NCI-H2196 treated with DMSO at 0.1 percent for 48 hours (cell line): ENCODE data around the gene SDCBP2.
A peak's percentile ranks its signal among the peaks of the same experiment; 100 is the strongest.

Source experiments
- DNase-seq: peaks from one replicate; lab custom pipeline; 2025; ENCODE audit not compliant: unreplicated experiment; lab: John Stamatoyannopoulos, UW

SDCBP2 gene

DNA sequence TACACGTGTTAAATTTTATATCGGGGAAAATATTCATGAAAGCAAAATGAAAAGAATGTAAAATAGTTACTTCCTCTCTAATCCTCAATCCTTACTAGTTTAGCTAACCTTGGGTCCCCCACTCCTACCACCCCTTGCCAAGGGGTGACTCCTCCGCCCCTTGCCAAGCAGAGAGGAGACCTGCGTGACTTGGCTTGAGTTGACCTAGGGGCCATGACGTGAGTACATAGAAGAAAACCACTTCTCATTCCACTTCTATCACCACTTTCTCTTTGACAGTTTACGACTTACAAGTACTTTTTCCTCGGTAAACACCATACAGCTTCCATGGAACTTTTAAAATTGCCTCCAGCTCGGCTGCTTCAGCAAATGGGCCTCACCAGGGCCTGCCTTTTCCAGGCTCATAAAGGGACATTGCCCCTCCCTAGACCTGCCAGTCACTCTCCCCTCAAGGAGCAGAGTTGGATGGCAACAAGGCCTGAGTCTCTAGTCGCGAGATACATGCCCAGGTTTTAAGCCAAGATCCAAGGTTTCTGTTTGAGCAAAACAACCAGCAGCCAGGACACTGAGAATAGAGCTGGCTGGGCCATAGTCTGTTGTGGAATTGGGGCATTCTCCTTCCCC is 29.9 kb downstream of the SDCBP2 start:
- DNase-seq, result no peak

GRCh38 chr20:1298166-1298565 is 30.8 kb downstream of the SDCBP2 start:
- DNase-seq, result no peak

DNA sequence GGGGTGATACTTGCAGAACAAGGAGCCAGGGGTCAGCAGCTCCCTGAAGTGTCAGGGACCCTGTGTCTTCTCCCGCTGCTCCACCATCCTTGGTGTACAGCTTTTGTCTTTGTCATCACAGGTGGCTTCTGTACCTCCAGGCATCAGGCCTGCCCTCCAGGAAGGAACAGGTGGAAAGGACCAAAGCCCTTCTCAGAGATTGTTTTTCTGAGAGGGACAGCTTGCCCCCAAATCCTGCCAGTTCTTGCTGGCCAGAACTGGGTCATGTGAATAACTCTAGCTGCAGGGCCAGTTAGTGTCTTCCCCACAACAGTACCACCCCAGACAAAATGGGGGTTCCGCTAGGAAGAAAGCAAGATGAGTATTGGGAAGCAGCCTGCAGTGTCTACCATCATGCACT is 31.5 kb downstream of the SDCBP2 start:
- DNase-seq, result no peak

GRCh38 chr20:1296922-1297321 is 32.0 kb downstream of the SDCBP2 start:
- DNase-seq, result no peak

GRCh38 chr20:1296117-1296610 is 32.8 kb downstream of the SDCBP2 start:
- DNase-seq, result no peak

GRCh38 chr20:1295276-1295930 is 33.5 kb downstream of the SDCBP2 start:
- no peak for DNase-seq

GRCh38 chr20:1294497-1294896 is 34.4 kb downstream of the SDCBP2 start:
- DNase-seq, result no peak

DNA sequence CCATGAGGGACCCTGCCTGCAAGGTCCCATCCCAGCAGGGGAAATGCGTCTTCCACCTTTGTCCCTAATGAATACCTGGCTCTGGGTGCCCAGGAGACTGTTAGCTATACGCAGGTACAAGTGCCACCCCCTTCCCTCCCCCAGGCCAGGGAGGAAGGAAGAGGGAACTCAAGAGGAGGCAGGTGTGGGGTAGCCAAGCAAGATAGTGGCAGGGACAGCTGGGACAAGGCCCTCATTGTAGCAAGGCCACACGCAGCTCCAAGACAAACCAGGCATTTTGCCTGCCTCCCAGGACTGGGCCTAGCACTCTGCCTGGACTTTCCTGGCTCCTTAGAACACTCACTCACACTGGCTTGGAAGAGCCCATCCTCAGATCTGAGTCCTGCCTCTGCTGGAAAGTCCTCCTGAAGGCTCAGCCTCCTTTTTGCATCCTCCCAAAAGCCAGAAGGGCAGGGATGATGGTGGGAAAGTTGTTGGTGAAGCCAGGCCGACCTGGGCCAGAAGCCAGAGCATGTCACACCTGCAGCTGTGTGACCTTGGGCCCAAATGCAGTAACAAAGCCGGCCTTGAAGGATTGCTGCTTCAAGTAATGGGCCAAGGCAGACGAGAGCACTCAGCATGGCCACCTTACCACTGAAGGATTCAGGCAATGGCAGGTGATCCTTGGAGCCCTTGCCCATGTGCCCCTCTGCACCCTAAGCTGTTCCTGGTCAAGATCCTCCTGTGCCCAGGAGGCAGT is 35.1 kb downstream of the SDCBP2 start:
- DNase-seq, result no peak

DNA sequence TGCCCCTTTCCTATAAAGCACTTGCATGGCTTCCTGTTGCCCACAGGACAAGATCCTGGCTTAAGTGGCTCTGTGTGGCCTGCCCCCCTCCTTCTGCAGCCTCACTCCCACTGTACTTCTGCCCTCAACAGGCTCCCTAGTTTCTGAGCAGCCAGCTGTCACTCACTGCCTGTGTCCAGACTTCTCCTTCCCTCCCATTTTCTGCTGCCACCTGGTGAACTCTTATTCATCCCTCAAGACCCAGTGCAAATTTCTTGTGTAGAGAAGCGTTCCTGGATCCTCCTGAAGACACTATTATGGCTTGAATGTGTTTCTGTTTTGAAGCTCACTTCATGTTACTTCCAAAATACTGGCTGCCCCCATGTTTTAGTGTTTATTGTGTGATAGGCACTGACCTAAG is 36.3 kb downstream of the SDCBP2 start:
- no peak for DNase-seq

- DNase-seq, result no peak
Observed at GRCh38 chr20:1291191-1291741, 37.7 kb downstream of the SDCBP2 start.

DNA sequence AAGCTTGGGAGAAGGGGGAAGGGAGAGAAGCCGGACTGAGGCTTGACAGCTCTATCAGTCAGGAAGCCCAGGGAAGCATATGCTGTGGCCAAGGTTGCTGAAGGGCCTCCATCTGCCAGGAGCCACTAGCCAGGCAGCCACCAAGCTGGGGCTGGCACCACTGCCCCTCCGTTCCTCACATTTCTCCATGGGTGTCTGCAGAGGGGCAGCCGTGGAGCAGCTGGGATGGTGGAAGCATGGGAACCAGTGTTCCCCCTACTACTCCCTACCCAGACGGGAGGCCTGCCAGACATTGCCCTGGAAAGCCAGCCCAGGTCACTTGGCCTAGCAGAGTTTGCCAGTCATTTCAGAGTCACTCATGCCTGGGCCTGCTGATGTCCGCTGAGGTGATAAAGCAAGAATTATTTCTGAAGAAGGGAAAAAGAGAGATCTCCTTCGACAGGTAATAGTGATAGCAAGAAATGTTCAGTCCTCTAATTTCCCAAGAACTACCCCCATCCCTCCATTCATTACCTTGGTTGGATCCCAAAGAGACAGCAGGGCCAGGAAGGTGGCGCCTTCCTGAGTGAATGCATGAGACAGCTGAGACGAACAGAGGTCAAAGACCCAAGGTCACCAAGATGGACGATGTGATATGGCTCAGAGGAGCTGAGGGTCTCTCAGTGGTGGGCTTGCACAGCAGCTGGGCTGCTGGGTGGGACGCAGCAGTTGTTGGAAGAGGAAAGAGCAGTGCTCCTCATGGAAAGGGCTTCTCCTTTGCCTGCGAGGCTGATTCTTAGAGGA is 41.0 kb downstream of the SDCBP2 start:
- no peak for DNase-seq

DNA sequence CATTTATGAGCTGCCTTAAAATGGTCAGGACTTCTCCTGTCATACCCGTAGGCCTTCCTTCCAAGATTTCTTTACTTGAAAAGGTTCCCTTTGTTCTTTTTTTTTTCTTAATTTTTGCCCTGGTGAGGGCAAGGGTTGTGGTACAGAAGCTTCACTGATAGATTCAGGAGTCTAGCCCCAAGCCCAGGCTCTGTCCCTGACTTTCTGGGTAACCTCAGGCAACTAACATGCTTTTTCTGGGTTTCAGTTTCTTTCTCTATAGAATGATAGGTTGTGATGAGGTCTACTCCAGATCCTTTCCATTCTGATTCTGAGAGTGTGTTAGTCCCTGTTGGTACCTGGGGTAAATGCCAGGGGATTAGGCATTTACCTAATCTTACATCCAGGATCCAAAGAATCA is 41.6 kb downstream of the SDCBP2 start:
- DNase-seq, result no peak

DNA sequence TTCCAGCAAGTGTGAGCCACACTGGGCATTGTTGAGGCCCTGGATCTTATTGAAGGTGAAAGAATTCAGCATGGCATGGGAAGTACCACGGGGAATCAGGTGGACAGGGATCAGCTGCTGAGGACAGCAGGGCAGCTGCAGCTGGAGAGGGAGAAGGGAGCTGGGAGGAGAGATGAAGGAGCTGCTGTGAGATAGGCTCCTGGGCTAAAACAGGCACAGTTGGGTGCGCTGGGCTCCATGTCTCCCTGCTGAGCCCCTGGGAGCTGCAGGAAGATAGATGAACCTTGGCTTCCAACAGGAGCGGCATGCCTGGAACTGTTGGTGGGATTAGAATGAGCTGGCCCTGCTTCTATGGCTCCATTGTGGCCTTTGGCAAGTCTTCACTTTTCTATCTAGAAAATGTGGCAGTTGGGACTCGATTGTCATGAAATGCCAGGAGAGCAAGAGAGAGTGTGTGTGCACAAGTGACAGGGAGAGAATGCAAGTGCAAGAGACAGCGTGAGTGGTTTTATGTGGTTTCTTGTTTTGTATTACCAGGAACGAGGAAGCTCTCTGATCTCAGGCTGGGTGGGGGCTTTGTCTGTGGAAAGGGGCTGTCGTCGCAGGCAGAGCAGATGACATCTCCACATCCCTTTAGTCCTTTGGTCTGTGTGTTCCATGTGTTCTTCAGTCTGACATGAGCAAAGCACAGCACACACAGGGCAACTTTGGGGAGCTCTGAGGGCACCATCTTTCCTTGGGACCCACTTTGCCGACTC is 42.5 kb downstream of the SDCBP2 start:
- no peak for DNase-seq

DNA sequence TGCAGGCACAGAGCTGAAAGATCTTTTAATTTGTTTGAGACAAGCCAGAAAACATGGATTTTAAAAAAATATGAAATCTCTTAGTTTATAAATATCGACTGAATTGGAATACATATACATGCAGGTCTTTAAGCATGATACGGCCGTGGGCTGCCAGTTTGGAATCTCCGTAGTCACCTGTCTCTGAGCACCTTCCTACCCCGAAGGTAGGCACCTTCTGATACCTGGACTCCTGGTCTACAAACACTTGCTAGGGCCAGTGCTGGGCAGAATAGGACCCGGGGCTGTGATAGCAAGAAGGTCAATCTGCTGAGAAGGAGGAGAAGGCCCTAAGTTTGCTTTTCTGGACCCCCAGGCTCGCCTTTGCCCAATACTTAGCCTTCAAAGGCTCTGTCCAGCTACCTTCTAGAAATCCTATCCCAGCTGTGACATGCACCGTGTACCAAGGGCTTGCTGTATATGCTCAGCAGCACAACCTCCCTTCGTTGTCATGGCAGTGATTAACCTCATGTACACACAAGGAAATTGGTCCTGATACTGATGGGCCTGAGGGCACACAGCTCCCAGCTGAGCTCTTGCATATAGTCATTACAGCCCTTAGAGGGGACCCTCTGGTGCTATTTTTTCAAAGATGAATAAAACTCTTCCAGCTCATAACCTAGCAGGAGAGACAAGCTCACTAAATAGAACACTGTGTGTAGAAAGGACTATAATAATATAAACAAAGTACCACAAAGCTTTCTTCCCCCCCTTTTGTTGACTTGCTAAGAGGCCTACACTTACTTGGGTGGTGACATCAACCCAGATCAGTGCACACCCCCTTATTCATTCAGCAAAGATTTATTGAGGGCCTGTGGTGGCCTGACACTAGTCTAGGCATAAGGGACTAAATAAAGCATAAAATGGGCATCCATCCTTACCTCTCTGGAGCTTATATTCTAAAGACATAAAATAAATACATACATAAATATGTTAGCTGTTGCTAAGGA is 45.1 kb downstream of the SDCBP2 start:
- no peak for DNase-seq

DNA sequence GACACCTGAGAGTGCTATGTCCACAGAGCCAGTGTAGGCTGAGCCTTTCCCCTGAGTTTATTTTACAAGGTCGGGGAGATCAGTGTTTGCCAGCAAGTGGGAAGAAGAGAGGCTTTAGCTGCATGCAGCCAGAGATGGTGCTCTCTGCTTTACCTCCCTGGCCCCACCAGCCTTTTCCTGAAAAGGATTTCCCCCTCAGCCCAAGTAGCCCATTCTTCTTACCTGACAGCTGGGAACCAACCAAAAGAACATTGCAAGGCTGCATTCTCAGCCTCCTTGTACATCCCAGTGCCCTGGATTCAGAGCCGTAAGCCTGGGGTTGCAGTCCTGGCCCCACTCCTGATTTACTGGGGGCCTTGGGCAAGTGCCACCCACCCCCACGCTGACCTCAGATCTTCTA is 46.0 kb downstream of the SDCBP2 start:
- no peak for DNase-seq

DNA sequence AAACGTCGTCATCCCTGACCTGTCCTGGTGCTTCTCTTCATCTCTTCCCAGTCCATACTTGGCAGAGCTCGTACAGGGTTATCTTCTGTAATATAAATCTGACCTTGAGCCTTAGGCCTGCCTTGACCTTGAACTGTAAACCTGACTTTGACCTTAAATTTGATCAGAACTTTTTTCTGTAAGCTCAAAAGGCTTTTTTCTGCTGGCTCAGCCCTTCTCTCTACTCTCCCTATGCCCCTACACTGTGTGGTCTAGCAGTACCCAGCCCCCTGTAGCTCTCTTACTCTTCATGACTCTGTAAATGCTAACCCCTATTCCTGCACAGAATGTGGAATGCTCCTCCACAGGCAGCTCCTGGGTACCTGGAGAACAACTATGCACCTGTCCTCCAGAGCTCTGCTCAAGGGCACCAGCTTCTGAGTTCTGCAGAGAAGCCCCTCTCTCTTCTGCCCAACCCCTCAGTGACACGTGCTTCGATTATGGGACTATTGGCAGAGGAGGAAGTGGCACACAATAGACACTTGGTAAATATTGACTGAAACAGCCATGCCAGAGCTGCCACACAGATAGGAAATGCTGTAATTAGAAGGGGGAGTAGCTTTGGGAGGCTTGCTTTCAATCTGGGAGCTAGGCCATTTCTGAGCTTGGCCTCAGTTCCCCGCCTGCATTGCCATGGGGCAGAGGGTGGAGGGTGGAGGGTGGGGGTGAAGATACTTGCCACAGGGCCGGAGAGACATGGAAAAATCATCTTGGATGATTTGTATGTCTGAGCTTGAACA is 47.5 kb downstream of the SDCBP2 start:
- peak; percentile 38 for DNase-seq

DNA sequence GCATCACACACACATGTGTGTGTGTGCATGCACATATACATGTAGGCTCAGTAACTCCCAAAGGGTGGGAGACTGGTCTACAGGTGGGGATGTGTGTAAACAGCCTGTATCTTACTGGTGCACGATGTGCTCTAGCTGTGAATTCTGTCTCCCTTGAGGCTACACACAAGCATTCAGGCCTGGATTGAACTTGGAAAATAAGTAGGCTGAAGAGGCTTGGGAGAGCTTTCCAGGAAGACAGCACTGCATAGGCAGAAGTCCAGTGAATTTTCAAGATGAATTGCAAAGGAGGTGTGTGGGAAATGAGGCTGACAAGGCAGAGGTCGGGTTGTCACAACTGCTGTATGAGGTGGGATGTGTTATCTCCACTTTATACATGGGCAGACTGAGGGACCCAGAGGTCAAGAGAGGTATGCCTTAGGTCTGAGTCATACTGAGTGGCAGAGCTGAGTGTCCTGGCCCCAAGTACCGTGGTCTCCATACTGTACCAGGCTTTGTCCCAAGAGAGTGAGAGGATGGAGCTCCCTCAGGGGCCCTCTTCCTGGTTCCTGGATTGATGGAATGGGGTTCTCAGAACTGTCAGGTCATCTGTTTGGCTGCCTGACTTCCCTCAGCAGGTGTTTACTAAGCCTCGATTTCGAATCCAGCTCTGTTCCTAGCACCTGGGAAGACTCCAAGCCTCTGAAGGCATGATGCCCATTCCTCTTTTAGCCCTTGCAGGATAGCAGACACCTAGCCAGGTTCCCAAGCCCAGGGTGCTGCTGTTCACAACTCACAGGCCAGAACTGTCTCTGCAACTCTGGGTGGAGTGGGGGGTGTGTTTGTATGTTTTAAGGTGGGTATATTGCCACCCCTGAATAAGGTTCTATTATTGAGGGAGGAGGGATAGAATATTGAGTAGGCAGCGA is 48.5 kb downstream of the SDCBP2 start:
- no peak for DNase-seq
